ENCODE results near the gene PDSS2.

PDSS2 gene

DNA sequence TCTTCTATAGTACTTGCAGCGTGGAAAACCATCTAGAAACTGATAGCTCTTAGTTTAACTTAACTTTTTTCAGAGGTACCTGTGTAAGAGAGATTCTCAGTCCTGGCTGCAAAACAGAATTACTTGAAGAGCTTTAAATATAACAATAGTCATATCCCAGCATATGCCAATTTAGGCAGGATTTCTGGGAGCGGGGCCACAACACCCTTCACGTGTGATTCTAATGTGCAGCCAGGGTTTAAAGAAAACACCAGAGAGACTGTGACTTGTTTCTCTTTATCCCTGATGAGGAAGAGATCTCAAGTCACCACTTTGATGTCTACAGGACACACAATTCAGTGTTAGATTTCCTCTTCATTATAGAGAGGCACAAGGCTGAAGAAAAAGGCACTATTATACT is 103.7 kb downstream of the PDSS2 start:
- H2AK5ac ChIP-seq (ENCODE audit: low read depth, low read length) = no peak overlapping the region
- no peak overlapping the region for H3K4me3 ChIP-seq (ENCODE audit: low read length in 2 of 2)
- no peak overlapping the region for H3K14ac ChIP-seq (ENCODE audit: low read length)
- no peak overlapping the region for H2BK15ac ChIP-seq (ENCODE audit: low read length)
- no peaks in the 10 kb centered on the region for H3K36me3 ChIP-seq (replicated peaks in 1 of 2; ENCODE audit: control insufficient read depth in 2 of 2, insufficient read depth in 2 of 2, low read length in 2 of 2)
- no peaks in the 10 kb centered on the region for H3K27me3 ChIP-seq (ENCODE audit: control insufficient read depth in 3 of 3, insufficient read depth in 3 of 3, low read depth in 1 of 3, low read length in 3 of 3)
- H3K4me2 ChIP-seq (ENCODE audit: insufficient read depth, low read length, poor library complexity, severe bottlenecking) = no peak overlapping the region
- no peak overlapping the region for H2BK120ac ChIP-seq (ENCODE audit: low read depth, low read length)
- no peak overlapping the region for H3K23ac ChIP-seq (ENCODE audit: low read depth, low read length, poor library complexity)
- WGBS, 2 donors (ENCODE audit: extremely low coverage in 2 of 2, insufficient read length in 2 of 2, insufficient replicate concordance in 1 of 2) = no CpG with 5 or more reads among the region's 3 CpGs
- no peaks in the 10 kb centered on the region for H3K79me1 ChIP-seq (ENCODE audit: low read depth, low read length)
- H2AFZ ChIP-seq (ENCODE audit: low read length) = no peak overlapping the region
- H2BK5ac ChIP-seq (ENCODE audit: low read length) = no peak overlapping the region
- H3K18ac ChIP-seq (ENCODE audit: low read length) = no peak overlapping the region
- DNase-seq (ENCODE audit: low spot score) = no peak
- no peaks in the 10 kb centered on the region for H3K9me3 ChIP-seq (replicated peaks in 1 of 2; ENCODE audit: control insufficient read depth in 2 of 2, insufficient read depth in 1 of 2, low read depth in 1 of 2, low read length in 2 of 2)
- no peak overlapping the region for H3K27ac ChIP-seq (replicated peaks; ENCODE audit: low read length)
- no peak overlapping the region for H4K91ac ChIP-seq (ENCODE audit: low read depth, low read length, poor library complexity)
- no peak overlapping the region for H3K9ac ChIP-seq (ENCODE audit: low read depth, low read length, poor library complexity)
- no peak overlapping the region for H3K4ac ChIP-seq (ENCODE audit: low read length)
- no peak overlapping the region for H2BK12ac ChIP-seq (ENCODE audit: low read length)
- no peak overlapping the region for H4K8ac ChIP-seq (ENCODE audit: low read depth, low read length)
- no peaks in the 10 kb centered on the region for H3K4me1 ChIP-seq (ENCODE audit: control insufficient read depth in 2 of 2, insufficient read depth in 1 of 2, low read depth in 1 of 2, low read length in 2 of 2)

DNA sequence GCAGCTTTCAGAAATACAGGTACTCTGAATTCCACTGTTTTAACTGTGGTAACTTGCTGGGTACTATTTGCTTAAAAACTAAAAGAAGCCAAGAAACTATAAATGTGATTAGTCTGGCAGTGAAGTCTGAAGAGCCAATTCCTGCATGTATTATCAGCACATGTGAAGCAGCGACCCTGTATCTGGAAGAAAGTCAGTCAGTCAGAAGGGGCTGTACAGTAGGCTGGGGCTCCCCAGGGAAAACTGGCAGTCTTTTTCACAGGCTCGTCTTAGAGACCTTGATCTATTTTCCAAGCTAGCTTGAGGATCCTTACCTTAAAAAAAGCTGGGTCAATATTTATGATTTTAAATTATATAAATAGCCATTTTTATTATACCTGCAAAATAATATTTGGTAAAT is 104.9 kb downstream of the PDSS2 start:
- DNase-seq (ENCODE audit: low spot score) = no peak

DNA sequence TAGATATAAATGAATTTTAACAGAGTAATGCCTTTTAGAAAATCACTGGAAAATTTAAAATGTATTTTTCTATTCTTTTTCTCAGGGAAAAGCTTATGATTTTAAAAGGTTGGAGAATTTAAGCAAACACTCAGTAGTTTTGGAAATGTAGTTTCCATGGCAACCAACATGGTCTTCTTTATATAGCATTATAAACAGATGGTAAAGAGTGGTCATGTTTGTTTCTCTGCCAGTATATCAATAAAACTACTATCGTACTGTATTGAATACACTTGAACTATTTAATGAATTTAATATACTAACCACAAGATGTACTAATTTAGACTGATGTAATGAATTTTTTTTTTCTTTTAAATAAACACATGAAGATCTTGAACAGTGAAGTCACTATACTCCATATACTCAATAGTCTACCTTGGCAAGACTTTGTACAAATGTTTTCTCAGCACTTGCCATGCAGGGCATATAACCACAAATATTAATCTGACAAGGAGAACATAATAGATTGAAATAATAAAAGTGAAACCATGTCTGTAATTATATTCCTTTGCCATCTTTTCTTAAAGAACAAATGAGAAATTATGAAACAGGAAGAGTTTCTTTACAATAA is 105.5 kb downstream of the PDSS2 start:
- Histone ChIP-seq H2BK12ac (ENCODE audit: low read length) (no peak overlapping the region), H3K9ac (ENCODE audit: low read depth, low read length, poor library complexity) (no peak overlapping the region)
- WGBS, 2 donors (ENCODE audit: extremely low coverage in 2 of 2, insufficient read length in 2 of 2, insufficient replicate concordance in 1 of 2) = no CpG with 5 or more reads among the region's 1 CpG

More for the DNA sequence above, 104.9 kb downstream of the PDSS2 start:
- H3K79me1 ChIP-seq (ENCODE audit: low read depth, low read length) = no peaks in the 10 kb centered on the region
- H2BK5ac ChIP-seq (ENCODE audit: low read length) = no peak overlapping the region
- no peaks in the 10 kb centered on the region for H3K9me3 ChIP-seq (replicated peaks in 1 of 2; ENCODE audit: control insufficient read depth in 2 of 2, insufficient read depth in 1 of 2, low read depth in 1 of 2, low read length in 2 of 2)
- no peak overlapping the region for H2AK5ac ChIP-seq (ENCODE audit: low read depth, low read length)
- WGBS, 2 donors (ENCODE audit: extremely low coverage in 2 of 2, insufficient read length in 2 of 2, insufficient replicate concordance in 1 of 2) = no CpG with 5 or more reads among the region's 2 CpGs
- H3K4me3 ChIP-seq (ENCODE audit: low read length in 2 of 2) = no peak overlapping the region
- no peak overlapping the region for H4K8ac ChIP-seq (ENCODE audit: low read depth, low read length)
- no peaks in the 10 kb centered on the region for H3K4me1 ChIP-seq (ENCODE audit: control insufficient read depth in 2 of 2, insufficient read depth in 1 of 2, low read depth in 1 of 2, low read length in 2 of 2)
- H3K27ac ChIP-seq (replicated peaks; ENCODE audit: low read length) = no peak overlapping the region
- no peak overlapping the region for H3K18ac ChIP-seq (ENCODE audit: low read length)
- H3K14ac ChIP-seq (ENCODE audit: low read length) = no peak overlapping the region
- H3K36me3 ChIP-seq (replicated peaks in 1 of 2; ENCODE audit: control insufficient read depth in 2 of 2, insufficient read depth in 2 of 2, low read length in 2 of 2) = no peaks in the 10 kb centered on the region
- H2BK12ac ChIP-seq (ENCODE audit: low read length) = no peak overlapping the region
- H3K9ac ChIP-seq (ENCODE audit: low read depth, low read length, poor library complexity) = no peak overlapping the region
- no peak overlapping the region for H3K4me2 ChIP-seq (ENCODE audit: insufficient read depth, low read length, poor library complexity, severe bottlenecking)
- no peak overlapping the region for H3K4ac ChIP-seq (ENCODE audit: low read length)
- no peak overlapping the region for H2BK120ac ChIP-seq (ENCODE audit: low read depth, low read length)
- no peak overlapping the region for H2AFZ ChIP-seq (ENCODE audit: low read length)
- H3K23ac ChIP-seq (ENCODE audit: low read depth, low read length, poor library complexity) = no peak overlapping the region
- H2BK15ac ChIP-seq (ENCODE audit: low read length) = no peak overlapping the region
- no peaks in the 10 kb centered on the region for H3K27me3 ChIP-seq (ENCODE audit: control insufficient read depth in 3 of 3, insufficient read depth in 3 of 3, low read depth in 1 of 3, low read length in 3 of 3)
- H4K91ac ChIP-seq (ENCODE audit: low read depth, low read length, poor library complexity) = no peak overlapping the region

DNA sequence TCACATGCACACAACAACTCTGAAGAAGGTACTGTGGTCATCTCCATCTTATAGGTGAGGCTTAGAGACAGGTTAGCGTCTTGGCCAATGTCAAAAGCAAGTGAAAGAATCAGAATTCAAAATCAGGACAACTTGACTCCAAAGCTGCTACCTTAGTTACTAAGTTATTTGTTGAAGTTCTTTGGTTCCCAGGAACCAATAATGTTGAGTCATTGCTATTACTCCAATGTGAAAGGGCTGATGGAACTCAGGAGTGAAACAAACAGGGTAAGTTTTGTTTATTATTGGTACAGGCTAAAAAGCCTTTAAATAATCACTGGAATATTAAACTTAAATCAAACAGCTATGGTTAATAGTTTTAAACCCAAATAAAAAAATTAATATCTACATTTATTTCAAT is 111.1 kb downstream of the PDSS2 start:
- Histone ChIP-seq H3K9me3 (replicated peaks in 1 of 2; ENCODE audit: control insufficient read depth in 2 of 2, insufficient read depth in 1 of 2, low read depth in 1 of 2, low read length in 2 of 2) (no peaks in the 10 kb centered on the region), H2AK5ac (ENCODE audit: low read depth, low read length) (no peak overlapping the region), H3K27me3 (ENCODE audit: control insufficient read depth in 3 of 3, insufficient read depth in 3 of 3, low read depth in 1 of 3, low read length in 3 of 3) (no peaks in the 10 kb centered on the region), H3K4me2 (ENCODE audit: insufficient read depth, low read length, poor library complexity, severe bottlenecking) (no peak overlapping the region), H3K9ac (ENCODE audit: low read depth, low read length, poor library complexity) (no peak overlapping the region), H3K4me3 (ENCODE audit: low read length in 2 of 2) (no peak overlapping the region), H2BK15ac (ENCODE audit: low read length) (no peak overlapping the region), H2BK120ac (ENCODE audit: low read depth, low read length) (no peak overlapping the region), H4K91ac (ENCODE audit: low read depth, low read length, poor library complexity) (no peak overlapping the region), H3K18ac (ENCODE audit: low read length) (no peak overlapping the region), H3K4me1 (ENCODE audit: control insufficient read depth in 2 of 2, insufficient read depth in 1 of 2, low read depth in 1 of 2, low read length in 2 of 2) (no peaks in the 10 kb centered on the region), H2AFZ (ENCODE audit: low read length) (no peak overlapping the region), H3K27ac (replicated peaks; ENCODE audit: low read length) (no peak overlapping the region), H3K23ac (ENCODE audit: low read depth, low read length, poor library complexity) (no peak overlapping the region), H2BK5ac (ENCODE audit: low read length) (no peak overlapping the region), H3K36me3 (replicated peaks in 1 of 2; ENCODE audit: control insufficient read depth in 2 of 2, insufficient read depth in 2 of 2, low read length in 2 of 2) (no peaks in the 10 kb centered on the region), H2BK12ac (ENCODE audit: low read length) (no peak overlapping the region), H3K4ac (ENCODE audit: low read length) (no peak overlapping the region), H3K79me1 (ENCODE audit: low read depth, low read length) (peaks cover 2% of the 10 kb centered on the region), H4K8ac (ENCODE audit: low read depth, low read length) (no peak overlapping the region), H3K14ac (ENCODE audit: low read length) (no peak overlapping the region)
- no CpG with 5 or more reads among the region's 1 CpG for WGBS, 2 donors (ENCODE audit: extremely low coverage in 2 of 2, insufficient read length in 2 of 2, insufficient replicate concordance in 1 of 2)
- DNase-seq (ENCODE audit: low spot score) = no peak

More for the DNA sequence above, 105.5 kb downstream of the PDSS2 start:
- H2BK15ac ChIP-seq (ENCODE audit: low read length) = no peak overlapping the region
- H2BK120ac ChIP-seq (ENCODE audit: low read depth, low read length) = no peak overlapping the region
- H3K27ac ChIP-seq (replicated peaks; ENCODE audit: low read length) = no peak overlapping the region
- no peak overlapping the region for H2AK5ac ChIP-seq (ENCODE audit: low read depth, low read length)
- H4K8ac ChIP-seq (ENCODE audit: low read depth, low read length) = no peak overlapping the region
- no peak overlapping the region for H3K4me3 ChIP-seq (ENCODE audit: low read length in 2 of 2)
- H2AFZ ChIP-seq (ENCODE audit: low read length) = no peak overlapping the region
- H2BK5ac ChIP-seq (ENCODE audit: low read length) = no peak overlapping the region
- no peaks in the 10 kb centered on the region for H3K79me1 ChIP-seq (ENCODE audit: low read depth, low read length)
- H3K18ac ChIP-seq (ENCODE audit: low read length) = no peak overlapping the region
- H4K91ac ChIP-seq (ENCODE audit: low read depth, low read length, poor library complexity) = no peak overlapping the region
- no peaks in the 10 kb centered on the region for H3K4me1 ChIP-seq (ENCODE audit: control insufficient read depth in 2 of 2, insufficient read depth in 1 of 2, low read depth in 1 of 2, low read length in 2 of 2)
- H3K36me3 ChIP-seq (replicated peaks in 1 of 2; ENCODE audit: control insufficient read depth in 2 of 2, insufficient read depth in 2 of 2, low read length in 2 of 2) = no peaks in the 10 kb centered on the region
- no peak overlapping the region for H3K4ac ChIP-seq (ENCODE audit: low read length)
- H3K23ac ChIP-seq (ENCODE audit: low read depth, low read length, poor library complexity) = no peak overlapping the region
- no peak overlapping the region for H3K14ac ChIP-seq (ENCODE audit: low read length)
- no peaks in the 10 kb centered on the region for H3K27me3 ChIP-seq (ENCODE audit: control insufficient read depth in 3 of 3, insufficient read depth in 3 of 3, low read depth in 1 of 3, low read length in 3 of 3)
- DNase-seq (ENCODE audit: low spot score) = no peak
- no peaks in the 10 kb centered on the region for H3K9me3 ChIP-seq (replicated peaks in 1 of 2; ENCODE audit: control insufficient read depth in 2 of 2, insufficient read depth in 1 of 2, low read depth in 1 of 2, low read length in 2 of 2)
- no peak overlapping the region for H3K4me2 ChIP-seq (ENCODE audit: insufficient read depth, low read length, poor library complexity, severe bottlenecking)

Data from neuronal stem cell (in vitro differentiated cells).